Activated naive CD8-positive, alpha-beta T cell treated with anti-CD3 and anti-CD28 coated beads for 36 hours (primary cell): Measurements from ENCODE around the gene KEAP1. TPM values are rescaled to one million over a fixed set of nuclear protein-coding genes. Genes with fewer than 3 reads are reported as not detected.

ENCODE experiments used
- DNase-seq: peaks from one replicate; pipeline ENCODE4 v3.0.0; 2021
- H3K27ac Mint-ChIP-seq: one replicate; pipeline ENCODE4 v1.8.0; 2022; ENCODE audit warnings: mild to moderate bottlenecking, moderate library complexity, mixed read lengths
- H3K27me3 Mint-ChIP-seq: one replicate; pipeline ENCODE4 v1.8.0; 2022; ENCODE audit warnings: mild to moderate bottlenecking, mixed read lengths
- H3K36me3 Mint-ChIP-seq: one replicate; pipeline ENCODE4 v1.8.0; 2021; ENCODE audit warnings: mild to moderate bottlenecking, mixed read lengths
- H3K4me1 Mint-ChIP-seq: one replicate; pipeline ENCODE4 v1.8.0; 2021; ENCODE audit warnings: mixed read lengths
- H3K4me3 Mint-ChIP-seq: one replicate; pipeline ENCODE4 v1.8.0; 2022; ENCODE audit warnings: mild to moderate bottlenecking, moderate library complexity, mixed read lengths
- H3K9me3 Mint-ChIP-seq: one replicate; pipeline ENCODE4 v1.8.0; 2022; ENCODE audit warnings: mixed read lengths
- total RNA-seq, 2 experiments: library from RNA; stranded (reverse); gene quantifications; one replicate each; pipeline ENCODE4 v1.2.3, GENCODE V29; 2021

Gene KEAP1
- total RNA-seq, 2 experiments from 2014 or later = 69.3 to 72.2 TPM

DNA sequence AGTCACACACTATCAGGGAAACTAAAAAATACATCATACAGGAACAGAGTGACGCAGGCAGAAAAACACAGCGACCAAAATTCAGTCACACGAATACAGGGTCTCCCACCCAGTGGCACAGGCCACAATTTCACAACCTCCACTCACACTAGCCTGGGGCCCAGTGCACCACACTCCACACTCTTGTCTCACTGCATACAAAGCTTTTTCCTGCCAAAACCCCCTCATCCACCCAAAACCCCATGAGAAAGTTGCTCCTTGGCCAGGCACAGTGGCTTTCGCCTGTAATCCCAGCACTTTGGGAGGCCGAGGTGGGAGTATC, 12.9 kb upstream of the KEAP1 start:
- DNase-seq = no peak
- Mint-ChIP-seq H3K4me3 (no peak overlapping the region), H3K4me1 (peaks cover 18% of the 10 kb centered on the region), H3K36me3 (no peaks in the 10 kb centered on the region), H3K27ac (no peak overlapping the region), H3K27me3 (peaks cover 81% of the 10 kb centered on the region), H3K9me3 (no peaks in the 10 kb centered on the region)

DNA sequence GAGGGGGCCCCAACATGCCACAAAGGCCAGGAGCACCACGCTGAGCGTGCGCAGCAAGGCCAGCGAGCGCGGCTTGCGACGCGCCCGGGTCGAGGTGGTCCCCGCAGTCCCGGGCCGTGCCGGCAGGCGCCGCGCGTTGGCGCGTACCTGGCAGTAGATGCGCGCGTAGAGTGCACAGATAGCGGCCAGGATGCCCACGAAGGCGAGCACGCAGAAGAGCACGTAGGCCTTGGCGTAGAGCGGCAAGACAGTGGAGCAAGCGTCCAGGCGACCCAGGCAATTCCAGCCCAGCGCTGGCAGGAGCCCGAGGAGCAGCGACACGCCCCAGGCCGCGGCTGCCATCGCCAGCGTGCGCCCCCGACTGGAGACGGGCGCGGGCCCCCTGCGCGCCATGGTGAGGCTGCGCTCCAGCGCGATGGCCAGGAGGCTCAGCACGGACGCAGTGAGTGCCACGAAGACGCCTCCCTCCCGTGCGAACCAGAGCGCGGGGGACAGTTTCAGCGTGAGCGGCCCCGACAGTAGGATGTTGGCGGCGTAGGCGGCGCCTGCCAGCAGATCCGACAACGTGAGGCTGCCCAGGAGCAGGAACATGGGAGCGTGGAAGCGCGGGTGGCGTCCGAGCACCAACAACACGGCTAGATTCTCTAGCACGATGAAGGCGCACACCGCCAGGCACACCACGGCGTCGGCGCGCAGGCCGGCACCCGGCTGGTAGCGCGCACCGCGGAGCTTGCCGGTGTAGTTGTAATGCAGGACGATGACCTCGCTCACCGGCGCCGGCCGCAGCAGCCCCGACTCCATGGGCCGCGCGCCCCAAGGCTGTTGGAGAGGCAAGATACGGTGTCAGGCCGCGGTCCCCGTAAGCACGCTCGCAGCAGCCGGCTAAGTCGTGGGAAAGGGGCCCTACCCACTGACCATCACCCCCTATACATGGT, 11.3 kb upstream of the KEAP1 start:
- Mint-ChIP-seq H3K4me3 (peak overlapping the region; percentile 45), H3K27ac (no peak overlapping the region), H3K36me3 (no peaks in the 10 kb centered on the region), H3K27me3 (peaks cover 79% of the 10 kb centered on the region), H3K9me3 (no peaks in the 10 kb centered on the region), H3K4me1 (peaks cover 20% of the 10 kb centered on the region)
- peak; percentile 72 for DNase-seq

DNA sequence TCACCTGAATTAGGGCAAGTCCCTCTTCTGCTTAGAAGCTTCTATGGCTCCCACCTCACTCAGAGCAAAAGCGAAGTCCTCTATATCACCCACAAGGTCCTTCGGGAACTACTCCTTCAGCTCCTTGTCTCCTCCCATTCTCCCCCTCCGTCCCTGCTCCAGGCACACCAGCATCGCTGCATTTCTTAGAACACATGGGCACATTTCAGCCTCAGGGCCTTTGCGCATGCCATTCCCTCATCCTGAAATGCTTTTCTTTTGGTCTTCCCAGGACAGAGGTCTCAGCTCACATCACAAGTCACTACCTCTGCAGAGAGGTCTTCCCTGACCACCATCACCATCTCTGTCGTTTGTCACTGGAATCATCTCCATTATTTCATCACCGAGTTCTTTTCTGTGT, 10.1 kb upstream of the KEAP1 start:
- Mint-ChIP-seq H3K4me3 (no peak overlapping the region), H3K36me3 (no peaks in the 10 kb centered on the region), H3K9me3 (no peaks in the 10 kb centered on the region), H3K4me1 (peaks cover 15% of the 10 kb centered on the region), H3K27me3 (peaks cover 66% of the 10 kb centered on the region), H3K27ac (no peak overlapping the region)
- DNase-seq = no peak

DNA sequence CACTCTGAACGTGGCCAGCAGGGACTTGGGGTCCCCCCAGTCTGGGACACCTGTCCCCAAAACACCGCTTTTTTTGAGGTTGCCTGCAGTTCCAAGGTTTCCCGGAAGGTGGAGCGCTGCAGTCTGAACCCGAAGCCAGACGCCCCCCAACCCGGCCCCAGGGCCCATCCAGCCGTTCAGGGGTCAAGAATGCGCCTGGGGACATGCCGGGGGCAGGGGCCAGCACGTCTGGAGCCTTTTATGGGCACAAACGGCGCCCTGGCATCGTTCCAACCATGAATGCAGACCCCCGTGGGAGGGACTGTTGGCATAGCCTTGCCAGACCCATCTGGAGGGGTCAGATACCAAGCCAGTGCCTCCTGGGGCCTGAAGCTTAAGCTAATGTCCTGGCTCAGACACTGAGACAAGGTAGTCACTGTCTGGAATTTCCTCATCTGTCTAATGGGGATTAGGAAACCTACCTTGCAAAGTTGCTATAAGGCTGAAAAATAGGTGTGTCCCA, 7.2 kb upstream of the KEAP1 start:
- Mint-ChIP-seq H3K9me3 (no peaks in the 10 kb centered on the region), H3K27me3 (peaks cover 41% of the 10 kb centered on the region), H3K4me1 (peaks cover 13% of the 10 kb centered on the region), H3K36me3 (no peaks in the 10 kb centered on the region), H3K27ac (no peak overlapping the region), H3K4me3 (no peak overlapping the region)
- DNase-seq = peak; percentile 60

DNA sequence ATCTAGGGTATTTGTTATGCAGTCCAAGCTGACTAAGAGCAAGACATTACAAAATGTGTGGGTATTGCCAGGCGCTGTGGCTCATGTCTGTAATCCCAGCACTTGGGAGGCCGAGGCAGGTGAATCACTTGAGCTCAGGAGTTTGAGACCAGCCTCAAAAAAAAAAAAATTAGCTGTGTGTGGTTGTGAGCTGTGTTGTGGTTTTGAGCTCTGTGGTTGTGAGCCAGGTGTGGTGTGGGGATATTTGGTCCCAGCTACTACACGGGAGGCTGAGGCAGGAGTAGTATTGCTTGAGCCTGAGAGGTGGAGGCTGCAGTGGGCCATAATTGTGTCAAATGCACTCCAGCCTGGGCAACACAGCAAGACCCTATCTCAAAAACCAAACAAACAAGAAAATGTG, 5.6 kb upstream of the KEAP1 start:
- DNase-seq = peak; percentile 47
- no peak overlapping the region for H3K4me3 Mint-ChIP-seq

DNA sequence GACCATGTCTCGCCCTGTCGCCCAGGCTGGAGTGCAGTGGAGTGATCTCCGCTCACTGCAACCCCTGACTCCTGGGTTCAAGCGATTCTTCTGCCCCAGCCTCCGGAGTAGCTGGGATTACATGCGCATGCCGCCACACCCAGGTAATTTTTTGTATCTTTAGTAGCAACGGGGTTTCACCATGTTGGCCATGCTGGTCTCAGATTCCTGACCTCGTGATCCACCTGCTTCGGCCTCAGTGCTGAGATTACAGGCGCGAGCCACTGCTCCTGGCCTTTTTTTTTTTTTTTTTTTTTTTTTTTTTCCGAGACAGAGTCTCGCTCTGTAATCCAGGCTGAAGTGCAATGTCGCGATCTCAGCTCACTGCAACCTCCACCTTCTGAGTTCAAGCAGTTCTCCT, 4.9 kb upstream of the KEAP1 start:
- Mint-ChIP-seq H3K27ac (no peak overlapping the region), H3K4me1 (peaks cover 17% of the 10 kb centered on the region), H3K27me3 (peaks cover 18% of the 10 kb centered on the region), H3K4me3 (no peak overlapping the region), H3K36me3 (no peaks in the 10 kb centered on the region), H3K9me3 (no peaks in the 10 kb centered on the region)
- DNase-seq = no peak

More for the DNA sequence above, 5.6 kb upstream of the KEAP1 start:
- Mint-ChIP-seq H3K27me3 (peaks cover 25% of the 10 kb centered on the region), H3K9me3 (no peaks in the 10 kb centered on the region), H3K4me1 (peaks cover 14% of the 10 kb centered on the region), H3K36me3 (no peaks in the 10 kb centered on the region), H3K27ac (peak overlapping the region; percentile 42)

DNA sequence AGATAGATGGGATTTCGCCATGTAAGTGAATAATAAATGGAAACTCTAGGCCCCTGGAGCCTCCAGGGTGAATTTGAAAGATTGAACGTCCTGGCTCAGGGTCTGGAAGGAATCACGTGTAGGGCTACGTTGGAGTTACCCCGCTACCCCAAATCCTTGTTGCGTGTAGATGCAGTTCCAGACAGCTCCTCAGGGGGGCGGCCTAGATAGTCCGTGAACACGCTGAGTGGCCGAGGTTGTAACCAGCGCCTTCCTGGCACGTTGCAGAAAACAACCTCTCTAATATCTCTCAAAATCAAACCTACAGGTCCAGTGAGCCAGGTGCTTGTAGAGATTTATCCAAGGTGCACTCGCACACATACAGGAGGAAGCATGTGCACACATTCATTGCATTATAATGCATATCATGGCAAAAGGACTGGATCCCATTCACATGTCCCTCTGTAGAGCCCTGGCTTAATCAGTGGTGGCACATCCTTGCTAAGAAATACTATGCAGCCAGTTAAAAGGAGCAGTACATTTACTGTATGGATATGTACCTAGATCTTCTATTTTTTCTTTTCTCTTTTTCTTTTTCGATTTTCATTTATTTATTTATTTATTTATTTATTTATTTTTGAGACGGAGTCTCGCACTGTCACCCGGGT, 2.5 kb upstream of the KEAP1 start:
- no peaks in the 10 kb centered on the region for H3K9me3 Mint-ChIP-seq
- DNase-seq = peak; percentile 80
- no peak overlapping the region for H3K27ac Mint-ChIP-seq
- H3K4me3 Mint-ChIP-seq = no peak overlapping the region
- H3K27me3 Mint-ChIP-seq = peaks cover 4% of the 10 kb centered on the region
- H3K4me1 Mint-ChIP-seq = peaks cover 21% of the 10 kb centered on the region
- H3K36me3 Mint-ChIP-seq = peaks cover 5% of the 10 kb centered on the region

DNA sequence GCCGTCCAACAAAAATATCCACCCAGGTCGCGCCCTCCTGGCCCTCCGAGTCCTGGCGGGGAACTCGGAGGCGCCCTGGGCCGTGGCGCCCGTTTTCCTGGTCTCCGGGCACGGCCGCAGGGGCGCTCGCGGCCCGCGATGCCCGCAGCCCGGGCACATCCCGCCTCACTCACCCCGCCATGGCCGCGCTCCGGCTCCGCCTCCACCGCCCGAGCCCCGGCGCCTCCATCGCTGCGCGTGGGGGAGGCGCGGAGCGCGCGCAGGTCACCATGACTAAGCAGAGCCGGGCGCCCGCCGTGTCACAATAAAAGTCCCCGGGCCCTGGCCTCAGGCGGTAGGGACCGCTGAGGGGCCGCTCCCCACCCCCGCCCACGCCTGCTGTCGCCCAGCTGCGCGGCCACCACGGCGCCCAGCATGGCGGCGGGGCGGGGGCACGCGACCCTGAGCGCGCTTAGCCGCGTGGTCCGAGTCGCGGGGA, 593 bp downstream of the KEAP1 start:
- Mint-ChIP-seq H3K36me3 (peaks cover 18% of the 10 kb centered on the region), H3K27me3 (no peaks in the 10 kb centered on the region), H3K27ac (peak overlapping the region; percentile 87), H3K4me3 (peak overlapping the region; percentile 88), H3K9me3 (no peaks in the 10 kb centered on the region), H3K4me1 (peaks cover 28% of the 10 kb centered on the region)
- peak; percentile 95 for DNase-seq

DNA sequence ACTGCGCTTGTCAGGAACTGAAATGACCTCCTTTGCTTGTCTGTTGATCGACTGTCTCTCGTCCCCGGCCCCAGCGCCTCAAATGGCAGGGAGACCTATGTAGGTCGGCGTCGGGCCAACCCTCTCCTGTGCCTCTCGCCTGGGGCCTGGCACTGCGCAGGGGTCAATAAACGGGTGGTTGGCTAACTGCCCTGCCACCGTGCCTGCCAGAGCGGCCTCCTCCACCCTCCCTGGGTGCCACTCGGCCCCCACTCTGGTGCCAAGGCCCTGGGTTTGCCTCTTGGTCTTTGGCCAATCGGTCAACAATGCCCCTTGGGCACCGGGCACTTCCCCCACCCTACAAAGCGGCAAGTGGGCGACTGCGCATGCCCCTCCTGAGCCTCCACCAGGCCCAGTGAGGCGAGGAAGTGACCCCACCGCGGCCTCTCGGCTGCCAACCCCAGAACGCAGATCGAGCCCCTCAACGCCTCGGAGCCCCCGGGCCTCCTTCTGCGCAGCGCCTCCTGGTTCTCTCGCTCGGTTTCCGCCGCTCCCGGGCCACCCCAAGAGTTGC, 1.1 kb downstream of the KEAP1 start:
- peak; percentile 39 for DNase-seq
- peak overlapping the region; percentile 88 for H3K4me3 Mint-ChIP-seq
- H3K36me3 Mint-ChIP-seq = peaks cover 23% of the 10 kb centered on the region
- peaks cover 28% of the 10 kb centered on the region for H3K4me1 Mint-ChIP-seq
- H3K9me3 Mint-ChIP-seq = no peaks in the 10 kb centered on the region
- H3K27ac Mint-ChIP-seq = peak overlapping the region; percentile 87
- no peaks in the 10 kb centered on the region for H3K27me3 Mint-ChIP-seq

DNA sequence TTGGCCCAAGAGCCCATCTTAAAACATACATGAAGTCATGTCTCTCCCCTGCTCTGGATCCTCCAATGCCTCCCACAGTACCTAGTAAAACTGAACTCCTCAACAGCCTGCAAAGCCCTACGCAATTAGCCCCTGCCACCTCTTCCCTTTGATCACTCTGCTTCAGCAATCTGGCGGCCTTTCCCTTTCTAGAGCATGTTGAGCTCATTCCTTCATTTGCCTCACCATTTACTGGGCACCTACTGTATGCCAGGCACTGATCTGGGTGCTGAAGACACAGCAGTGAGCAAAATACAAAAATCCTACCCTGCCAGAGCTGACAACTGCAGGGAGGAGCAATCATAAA, 2.9 kb downstream of the KEAP1 start:
- Mint-ChIP-seq H3K9me3 (no peaks in the 10 kb centered on the region), H3K4me1 (peaks cover 22% of the 10 kb centered on the region), H3K36me3 (peaks cover 26% of the 10 kb centered on the region), H3K27ac (no peak overlapping the region), H3K27me3 (no peaks in the 10 kb centered on the region), H3K4me3 (peak overlapping the region; percentile 59)
- DNase-seq = no peak

DNA sequence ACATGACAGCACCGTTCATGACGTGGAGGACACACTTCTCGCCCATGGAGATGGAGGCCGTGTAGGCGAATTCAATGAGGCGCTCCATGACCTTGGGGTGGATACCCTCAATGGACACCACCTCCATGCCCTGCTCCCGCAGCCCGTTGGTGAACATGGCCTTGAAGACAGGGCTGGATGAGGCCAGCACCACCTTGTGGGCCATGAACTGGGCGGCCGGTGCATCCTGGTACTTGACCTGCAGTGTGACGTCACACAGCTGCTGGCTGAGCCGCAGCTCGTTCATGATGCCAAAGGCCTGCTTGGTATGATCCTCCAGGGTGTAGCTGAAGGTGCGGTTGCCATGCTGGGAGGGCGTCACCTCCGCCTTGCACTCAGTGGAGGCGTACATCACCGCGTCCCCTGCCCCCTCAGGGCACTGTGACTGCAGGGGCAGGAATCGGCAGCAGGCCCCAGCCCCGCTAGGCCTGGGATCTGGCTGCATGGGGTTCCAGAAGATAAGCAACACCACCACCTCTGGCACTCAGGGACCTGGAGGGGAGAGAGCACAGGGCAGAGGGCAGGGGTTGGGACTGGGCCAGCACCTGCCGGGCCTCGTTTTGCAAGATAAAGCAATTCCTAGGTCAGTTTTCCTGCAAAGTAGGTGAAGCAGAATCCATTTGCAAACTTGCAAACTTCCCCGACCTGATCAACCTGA, 3.5 kb downstream of the KEAP1 start:
- no peak for DNase-seq
- Mint-ChIP-seq H3K27ac (no peak overlapping the region), H3K4me1 (peaks cover 21% of the 10 kb centered on the region), H3K4me3 (no peak overlapping the region), H3K27me3 (no peaks in the 10 kb centered on the region), H3K9me3 (no peaks in the 10 kb centered on the region), H3K36me3 (peaks cover 26% of the 10 kb centered on the region)

DNA sequence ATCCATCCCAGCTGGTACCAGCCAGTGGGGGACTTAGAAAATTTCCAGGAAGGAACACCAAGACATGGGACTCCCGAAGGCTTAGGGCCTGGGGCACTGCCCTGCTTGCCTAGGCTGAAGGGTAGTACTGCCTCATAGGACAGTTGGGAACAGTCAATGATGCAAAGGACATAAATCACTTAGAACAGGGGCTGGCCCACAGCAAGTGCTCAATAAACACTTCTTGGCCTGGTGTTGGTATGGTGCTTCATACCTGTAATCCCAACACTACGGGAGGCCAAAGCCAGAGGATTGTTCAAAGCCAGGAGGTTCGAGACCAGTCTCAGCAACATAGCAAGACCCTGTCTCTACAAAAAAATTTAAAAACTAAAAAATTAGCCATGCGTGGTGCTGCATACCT, 5.8 kb downstream of the KEAP1 start:
- H3K27ac Mint-ChIP-seq = no peak overlapping the region
- no peaks in the 10 kb centered on the region for H3K27me3 Mint-ChIP-seq
- H3K36me3 Mint-ChIP-seq = peaks cover 33% of the 10 kb centered on the region
- H3K9me3 Mint-ChIP-seq = no peaks in the 10 kb centered on the region
- peaks cover 18% of the 10 kb centered on the region for H3K4me1 Mint-ChIP-seq
- DNase-seq = no peak
- H3K4me3 Mint-ChIP-seq = no peak overlapping the region

DNA sequence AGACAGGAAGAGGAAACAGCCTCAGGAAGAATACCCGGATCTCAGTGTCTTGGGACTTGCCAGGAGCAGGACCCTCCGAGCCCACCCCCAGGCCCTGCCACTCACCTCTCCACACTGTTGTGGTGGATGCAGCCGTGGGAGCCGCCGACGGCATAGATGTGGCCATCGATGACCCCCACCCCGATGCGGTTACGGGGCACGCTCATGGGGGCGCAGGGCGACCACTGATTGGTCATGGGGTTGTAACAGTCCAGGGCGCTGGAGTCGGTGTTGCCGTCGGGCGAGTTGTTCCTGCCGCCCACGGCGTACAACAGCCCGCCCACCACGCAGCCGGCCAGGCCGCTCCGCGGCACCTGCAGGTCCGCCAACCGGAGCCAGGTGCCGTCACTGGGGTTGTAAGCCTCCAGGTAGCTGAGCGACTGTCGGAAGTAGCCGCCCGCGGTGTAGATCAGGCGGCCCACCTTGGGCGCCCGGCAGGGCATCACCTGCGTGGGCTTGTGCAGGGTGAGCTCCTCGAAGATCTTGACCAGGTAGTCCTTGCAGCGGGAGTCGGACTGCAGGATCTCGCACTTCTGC, 11.6 kb downstream of the KEAP1 start:
- DNase-seq = no peak
- H3K9me3 Mint-ChIP-seq = no peaks in the 10 kb centered on the region
- no peak overlapping the region for H3K4me3 Mint-ChIP-seq
- no peaks in the 10 kb centered on the region for H3K27me3 Mint-ChIP-seq
- peaks cover 22% of the 10 kb centered on the region for H3K36me3 Mint-ChIP-seq
- peaks cover 4% of the 10 kb centered on the region for H3K4me1 Mint-ChIP-seq
- no peak overlapping the region for H3K27ac Mint-ChIP-seq

DNA sequence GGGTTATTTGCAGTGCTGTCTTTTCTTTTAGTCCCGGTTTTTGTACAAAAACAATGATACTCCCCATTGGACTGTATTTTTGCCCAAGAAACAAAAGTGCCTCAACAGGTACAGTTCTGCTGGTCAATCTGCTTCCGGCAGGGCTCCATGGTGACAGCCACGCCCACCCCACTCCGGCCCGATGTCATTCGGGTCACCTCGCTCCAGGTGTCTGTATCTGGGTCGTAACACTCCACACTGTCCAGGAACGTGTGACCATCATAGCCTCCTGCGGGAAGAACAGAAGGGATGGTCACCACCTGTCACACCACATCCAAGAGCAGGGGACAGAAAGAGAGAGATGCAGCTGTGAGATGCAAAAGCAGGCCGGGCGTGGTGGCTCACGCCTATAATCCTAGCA, 16.6 kb downstream of the KEAP1 start:
- no peak overlapping the region for H3K4me3 Mint-ChIP-seq
- no peaks in the 10 kb centered on the region for H3K27me3 Mint-ChIP-seq
- DNase-seq = no peak
- no peaks in the 10 kb centered on the region for H3K9me3 Mint-ChIP-seq
- H3K27ac Mint-ChIP-seq = no peak overlapping the region
- H3K36me3 Mint-ChIP-seq = peaks cover 17% of the 10 kb centered on the region
- peaks cover 4% of the 10 kb centered on the region for H3K4me1 Mint-ChIP-seq
